Endothelial cell (in vitro differentiated cells): ENCODE results near the gene PPP3CA. TPM values are rescaled to one million over a fixed set of nuclear protein-coding genes. Genes with fewer than 3 reads are reported as not detected.

ENCODE experiments used
- DNase-seq: peaks from one replicate; pipeline ENCODE4 v3.0.0; 2021; ENCODE audit warnings: low spot score
- H3K27ac Mint-ChIP-seq: one replicate; pipeline ENCODE4 v1.8.0; 2021; ENCODE audit warnings: mixed read lengths, inconsistent platforms; ENCODE audit not compliant: unreplicated experiment
- H3K27me3 Mint-ChIP-seq: one replicate; pipeline ENCODE4 v1.8.0; 2021; ENCODE audit warnings: mild to moderate bottlenecking, moderate library complexity, mixed read lengths, inconsistent platforms; ENCODE audit not compliant: unreplicated experiment
- H3K36me3 Mint-ChIP-seq: one replicate; pipeline ENCODE4 v1.8.0; 2021; ENCODE audit warnings: mild to moderate bottlenecking, low read depth, mixed read lengths, inconsistent platforms; ENCODE audit not compliant: unreplicated experiment
- H3K4me1 Mint-ChIP-seq: one replicate; pipeline ENCODE4 v1.8.0; 2021; ENCODE audit warnings: mild to moderate bottlenecking, mixed read lengths, inconsistent platforms; ENCODE audit not compliant: unreplicated experiment
- H3K4me3 Mint-ChIP-seq: one replicate; pipeline ENCODE4 v1.8.0; 2021; ENCODE audit warnings: mild to moderate bottlenecking, mixed read lengths, inconsistent platforms; ENCODE audit not compliant: unreplicated experiment
- H3K9me3 Mint-ChIP-seq: one replicate; pipeline ENCODE4 v1.8.0; 2021; ENCODE audit warnings: mixed read lengths, inconsistent platforms; ENCODE audit not compliant: unreplicated experiment
- CTCF ChIP-seq: fragments of 200-600 bp; sonication (generic); IDR thresholded peaks from one replicate; pipeline ENCODE4 v1.5.0; 2021; ENCODE audit warnings: antibody characterized with exemption; ENCODE audit not compliant: unreplicated experiment
- total RNA-seq: library from RNA; stranded (reverse); fragmentation: NEBNext Ultra II Directional; extraction: Animal tissue kit (Norgen Biotek cat#: 25700); gene quantifications from one replicate; pipeline ENCODE4 v1.2.1, GENCODE V29; 2021; ENCODE audit not compliant: unreplicated experiment

Gene PPP3CA
- total RNA-seq, 1 donor from 2014 or later = 60.5 TPM

GRCh38 chr4:101104312-101105052 lies 242.8 kb downstream of the PPP3CA start:
- peaks cover 41% of the 10 kb centered on the region for H3K4me1 Mint-ChIP-seq
- peaks cover 5% of the 10 kb centered on the region for H3K36me3 Mint-ChIP-seq
- peaks cover 3% of the 10 kb centered on the region for H3K27me3 Mint-ChIP-seq
- peak overlapping the region; percentile 97 for H3K27ac Mint-ChIP-seq
- H3K9me3 Mint-ChIP-seq = no peaks in the 10 kb centered on the region
- H3K4me3 Mint-ChIP-seq = no peak overlapping the region
- no peak for DNase-seq
- TF ChIP-seq CTCF = no peak

GRCh38 chr4:101103381-101104142 lies 243.8 kb downstream of the PPP3CA start:
- no peaks in the 10 kb centered on the region for H3K9me3 Mint-ChIP-seq
- no peak for TF ChIP-seq CTCF
- H3K27me3 Mint-ChIP-seq = peaks cover 3% of the 10 kb centered on the region
- H3K4me1 Mint-ChIP-seq = peaks cover 41% of the 10 kb centered on the region
- peak overlapping the region; percentile 97 for H3K27ac Mint-ChIP-seq
- no peak overlapping the region for H3K4me3 Mint-ChIP-seq
- peak; percentile 12 for DNase-seq
- H3K36me3 Mint-ChIP-seq = peaks cover 5% of the 10 kb centered on the region

GRCh38 chr4:101102114-101102742 lies 245.1 kb downstream of the PPP3CA start:
- peaks cover 5% of the 10 kb centered on the region for H3K36me3 Mint-ChIP-seq
- peak overlapping the region; percentile 88 for H3K27ac Mint-ChIP-seq
- peaks cover 41% of the 10 kb centered on the region for H3K4me1 Mint-ChIP-seq
- H3K4me3 Mint-ChIP-seq = no peak overlapping the region
- no peaks in the 10 kb centered on the region for H3K9me3 Mint-ChIP-seq
- peaks cover 3% of the 10 kb centered on the region for H3K27me3 Mint-ChIP-seq
- TF ChIP-seq CTCF = no peak
- DNase-seq = no peak

- peaks cover 35% of the 10 kb centered on the region for H3K4me1 Mint-ChIP-seq
- no peak overlapping the region for H3K27ac Mint-ChIP-seq
- no peaks in the 10 kb centered on the region for H3K36me3 Mint-ChIP-seq
- H3K9me3 Mint-ChIP-seq = no peaks in the 10 kb centered on the region
- no peak overlapping the region for H3K4me3 Mint-ChIP-seq
- peaks cover 2% of the 10 kb centered on the region for H3K27me3 Mint-ChIP-seq
- DNase-seq = no peak
- TF ChIP-seq CTCF = no peak
Observed at GRCh38 chr4:101101072-101101471, 246.3 kb downstream of the PPP3CA start.
